Panc1 (cell line): Measurements from ENCODE around the gene ALG5. TPM values are rescaled to one million over a fixed set of nuclear protein-coding genes. Genes with fewer than 3 reads are reported as not detected.
A peak's percentile ranks its signal among the peaks of the same experiment; 100 is the strongest.

Experiments used
- ATAC-seq: fragments of 200-7000 bp; cut with Tn5 transposase; 2 replicates; pipeline ENCODE4 v1.9.1; 2020; ENCODE audit warnings: mild to moderate bottlenecking, moderate library complexity
- BruUV-seq: library from RNA; stranded (reverse); fragments of 400-500 nt; replicated peaks from 2 replicates; lab custom pipeline; 2021; lab: Mats Ljungman, UMichigan
- CTCF ChIA-PET: fragments of 300-600 bp; sonication (Branson Sonifier 250); formaldehyde crosslinking; loops from one replicate; lab custom pipeline; 2022; ENCODE audit warnings: antibody characterized with exemption; lab: Charles Lee
- POLR2A ChIA-PET: fragments of 300-600 bp; sonication (Branson Sonifier 250); formaldehyde crosslinking; loops from one replicate; lab custom pipeline; 2022; ENCODE audit warnings: antibody characterized with exemption; lab: Charles Lee
- DNase-seq: peaks from one replicate; pipeline ENCODE4 v3.0.0-alpha.2; 2010; ENCODE audit warnings: low read depth, low spot score
- H3K27ac ChIP-seq: 2 replicates; pipeline ENCODE4 v1.5.1; 2011; ENCODE audit warnings: mild to moderate bottlenecking, low read length, inconsistent platforms
- H3K27me3 ChIP-seq: fragments of 200-500 bp; sonication (Bioruptor generic); 2 replicates; pipeline ENCODE4 v1.6.0; 2014; ENCODE audit warnings: low read length, inconsistent platforms; ENCODE audit not compliant: control insufficient read depth, insufficient read depth
- H3K36me3 ChIP-seq: fragments of 200-500 bp; sonication (Bioruptor generic); 2 replicates; pipeline ENCODE4 v1.5.1; 2014; ENCODE audit warnings: inconsistent platforms, mild to moderate bottlenecking, low read length, moderate library complexity; ENCODE audit not compliant: control insufficient read depth, insufficient read depth
- H3K4me1 ChIP-seq: 2 replicates; pipeline ENCODE4 v1.5.1; 2011; ENCODE audit warnings: inconsistent platforms, mild to moderate bottlenecking, low read length, moderate library complexity; ENCODE audit not compliant: control insufficient read depth, insufficient read depth
- H3K4me3 ChIP-seq, 2 experiments: 2 replicates each; pipeline ENCODE4 v1.5.1; 2011 to 2012; ENCODE audit warnings: low read depth in 2 of 2, low read length in 2 of 2, mild to moderate bottlenecking in 2 of 2, inconsistent platforms in 1 of 2, moderate library complexity in 1 of 2
- H3K9me3 ChIP-seq: fragments of 200-500 bp; sonication (Bioruptor generic); 2 replicates; pipeline ENCODE4 v1.5.1; 2014; ENCODE audit warnings: low read depth, mild to moderate bottlenecking, inconsistent platforms, low read length, moderate library complexity; ENCODE audit not compliant: control insufficient read depth, insufficient read depth
- POLR2AphosphoS5 ChIP-seq: IDR thresholded peaks from 2 replicates; pipeline ENCODE4 v1.6.1; 2012; ENCODE audit warnings: mild to moderate bottlenecking, low read depth, low read length, moderate library complexity
- REST ChIP-seq, 2 experiments: IDR thresholded peaks; 2 replicates each; pipeline ENCODE4 v1.6.1; 2011 to 2012; ENCODE audit warnings: low read depth in 2 of 2, control low read depth in 1 of 2, low read length in 1 of 2, mild to moderate bottlenecking in 1 of 2, moderate library complexity in 1 of 2; ENCODE audit not compliant: insufficient read depth in 1 of 2
- SIN3A ChIP-seq: IDR thresholded peaks from 2 replicates; pipeline ENCODE4 v1.6.1; 2012; ENCODE audit warnings: low read depth, mild to moderate bottlenecking, low read length, moderate library complexity, borderline replicate concordance; ENCODE audit not compliant: insufficient read depth
- TCF7L2 ChIP-seq: IDR thresholded peaks from 2 replicates; pipeline ENCODE4 v1.6.1; 2011; ENCODE audit warnings: mild to moderate bottlenecking, low read depth, low read length, inconsistent platforms
- in situ Hi-C: cut with HindIII; loops from 2 replicates; pipeline ENCODE4 v1.10.0; 2016; ENCODE audit warnings: low sequenced_read_pairs, low pct_unique_long_range_greater_than_20kb
- intact Hi-C: fragments of 100-400 bp; cut with micrococcal nuclease; formaldehyde crosslinking; loops from one replicate; pipeline ENCODE4 v1.10.0; 2022; ENCODE audit not compliant: unreplicated experiment
- total RNA-seq: library from RNA; stranded (reverse); gene quantifications from one replicate; pipeline ENCODE4 v1.2.1, GENCODE V29; 2021; ENCODE audit not compliant: unreplicated experiment
- TF ChIP-seq, protein P1 (sequence below): fragments of 450-650 bp; IDR thresholded peaks from 2 replicates; pipeline ENCODE4 v1.5.1; 2017; ENCODE audit warnings: mild to moderate bottlenecking

ALG5 gene
- total RNA-seq, 1 experiment from 2014 or later: 19.3 TPM

GRCh38 chr13:36920616-36921185 lies 78.4 kb downstream of the ALG5 start:
- intact Hi-C loops (no loop called here), in situ Hi-C loops (no loop called here)

DNA sequence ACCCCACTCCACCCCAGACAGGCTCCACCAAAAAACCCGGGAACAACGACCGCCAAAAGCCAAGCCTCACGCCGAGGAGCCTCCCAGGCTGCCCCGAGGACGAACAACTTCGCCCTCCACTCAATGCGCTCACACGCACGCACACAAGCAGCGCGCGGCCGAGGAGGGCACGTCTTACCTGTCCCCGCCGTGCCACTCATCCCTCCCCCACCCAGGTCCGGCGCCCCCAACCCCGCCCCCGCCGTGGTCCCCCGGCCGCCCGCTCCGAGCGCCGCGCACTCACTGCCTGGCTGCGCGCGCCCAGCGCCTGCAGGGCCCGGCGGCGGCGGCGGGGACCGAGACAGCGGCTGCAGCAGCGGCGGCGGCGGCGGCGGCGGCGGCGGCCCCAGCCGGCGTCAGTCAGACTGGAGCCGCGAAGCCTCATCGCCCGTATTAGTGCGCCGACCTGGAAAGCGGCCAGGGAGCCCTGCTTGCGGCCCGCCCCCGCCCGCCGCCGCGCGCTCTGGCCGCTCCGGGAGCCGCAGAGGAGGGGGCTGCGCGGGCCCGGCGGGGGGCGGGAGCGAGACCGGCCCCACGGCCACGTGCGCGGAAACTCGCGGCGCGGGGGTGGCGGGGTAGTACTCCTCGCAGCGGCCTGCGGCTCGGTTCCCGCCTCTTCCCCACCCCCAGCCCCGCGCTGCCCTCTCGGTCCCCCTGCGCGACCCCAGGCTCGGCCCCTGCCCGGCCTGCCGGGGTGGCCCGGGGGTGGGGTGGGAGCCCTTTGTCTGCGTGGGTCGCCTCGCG lies 79.1 kb downstream of the ALG5 start, which contains the start of gene SMAD9:
SMAD9 (minus strand) TSS at position 406 of the 783 bp plus-strand sequence. CDS start 40,549 bp downstream, outside the sequence.
- peak; percentile 81 for ATAC-seq
- no peak for DNase-seq
- Histone ChIP-seq H3K4me3 (peak within 1 kb of the TSS; percentile 50 to 54), H3K36me3 (no peaks in the 10 kb centered on the region), H3K27me3 (no peaks in the 10 kb centered on the region), H3K9me3 (no peaks in the 10 kb centered on the region), H3K27ac (peak within 1 kb of the TSS; percentile 17; the same call in 1 of the 2 replicates), H3K4me1 (no peaks in the 10 kb centered on the region)
- ChIA-PET POLR2A (no interaction called here), CTCF (no interaction called here)
- in situ Hi-C loops: no loop called here
- TF ChIP-seq, protein P1, sequence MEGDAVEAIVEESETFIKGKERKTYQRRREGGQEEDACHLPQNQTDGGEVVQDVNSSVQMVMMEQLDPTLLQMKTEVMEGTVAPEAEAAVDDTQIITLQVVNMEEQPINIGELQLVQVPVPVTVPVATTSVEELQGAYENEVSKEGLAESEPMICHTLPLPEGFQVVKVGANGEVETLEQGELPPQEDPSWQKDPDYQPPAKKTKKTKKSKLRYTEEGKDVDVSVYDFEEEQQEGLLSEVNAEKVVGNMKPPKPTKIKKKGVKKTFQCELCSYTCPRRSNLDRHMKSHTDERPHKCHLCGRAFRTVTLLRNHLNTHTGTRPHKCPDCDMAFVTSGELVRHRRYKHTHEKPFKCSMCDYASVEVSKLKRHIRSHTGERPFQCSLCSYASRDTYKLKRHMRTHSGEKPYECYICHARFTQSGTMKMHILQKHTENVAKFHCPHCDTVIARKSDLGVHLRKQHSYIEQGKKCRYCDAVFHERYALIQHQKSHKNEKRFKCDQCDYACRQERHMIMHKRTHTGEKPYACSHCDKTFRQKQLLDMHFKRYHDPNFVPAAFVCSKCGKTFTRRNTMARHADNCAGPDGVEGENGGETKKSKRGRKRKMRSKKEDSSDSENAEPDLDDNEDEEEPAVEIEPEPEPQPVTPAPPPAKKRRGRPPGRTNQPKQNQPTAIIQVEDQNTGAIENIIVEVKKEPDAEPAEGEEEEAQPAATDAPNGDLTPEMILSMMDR: no peak
- TF ChIP-seq TCF7L2 (no peak), REST (IDR thresholded peaks at IDR 0.05; ENCODE audit: insufficient read depth in 1 of 2, low read depth in 2 of 2, low read length in 1 of 2) (no peak), POLR2AphosphoS5 (no peak), SIN3A (no peak)
- BruUV-seq: no TSS peak
- intact Hi-C loops: no loop called here

More at GRCh38 chr13:36920616-36921185, 78.4 kb downstream of the ALG5 start:
- no peak overlapping the region for H3K27ac ChIP-seq
- no peaks in the 10 kb centered on the region for H3K27me3 ChIP-seq
- ATAC-seq: no peak
- CTCF ChIA-PET: no interaction called here
- POLR2A ChIA-PET: no interaction called here
- no peak for DNase-seq
- no peaks in the 10 kb centered on the region for H3K9me3 ChIP-seq
- no peaks in the 10 kb centered on the region for H3K36me3 ChIP-seq
- no peaks in the 10 kb centered on the region for H3K4me1 ChIP-seq
- BruUV-seq: no TSS peak
- TF ChIP-seq POLR2AphosphoS5 (no peak), TCF7L2 (no peak), SIN3A (no peak)
- H3K4me3 ChIP-seq: peak overlapping the region; percentile 14 to 31; a peak in 2 of 4 replicates
